DOHH2 (cell line): ENCODE data around the gene DEUP1.

ENCODE experiments used
- CTCF ChIP-seq: fragments of 200-600 bp; sonication (generic); IDR thresholded peaks from one replicate; pipeline ENCODE4 v1.5.1; 2014; ENCODE audit warnings: antibody characterized with exemption, mild to moderate bottlenecking, low read depth, low read length; ENCODE audit not compliant: poor library complexity, severe bottlenecking
- EZH2phosphoT487 ChIP-seq: fragments of 200-600 bp; sonication (generic); IDR thresholded peaks from 2 replicates; pipeline ENCODE4 v1.6.1; 2017; ENCODE audit warnings: borderline replicate concordance, mild to moderate bottlenecking, antibody characterized with exemption, low read length, moderate library complexity, mixed read lengths

- TF ChIP-seq CTCF (no peak), EZH2phosphoT487 (no peak)
These were observed 26.9 kb upstream of the DEUP1 start for GRCh38 chr11:93303689-93304088.
